SIG-M5 treated with dmso at 0.1 percent for 504 hours (cell line): Measurements from ENCODE around the gene TUSC2.
A peak's percentile ranks its signal among the peaks of the same experiment; 100 is the strongest.

Source experiments
- DNase-seq: peaks from one replicate; lab custom pipeline; 2025; ENCODE audit not compliant: unreplicated experiment; lab: John Stamatoyannopoulos, UW

Gene TUSC2

GRCh38 chr3:50327943-50328691 is at the start of gene TUSC2:
Gene TUSC2, minus strand, starts transcription at chr3:50328223. Its CDS starts 124 bp downstream, at chr3:50328099.
- peak; percentile 95 for DNase-seq

DNA sequence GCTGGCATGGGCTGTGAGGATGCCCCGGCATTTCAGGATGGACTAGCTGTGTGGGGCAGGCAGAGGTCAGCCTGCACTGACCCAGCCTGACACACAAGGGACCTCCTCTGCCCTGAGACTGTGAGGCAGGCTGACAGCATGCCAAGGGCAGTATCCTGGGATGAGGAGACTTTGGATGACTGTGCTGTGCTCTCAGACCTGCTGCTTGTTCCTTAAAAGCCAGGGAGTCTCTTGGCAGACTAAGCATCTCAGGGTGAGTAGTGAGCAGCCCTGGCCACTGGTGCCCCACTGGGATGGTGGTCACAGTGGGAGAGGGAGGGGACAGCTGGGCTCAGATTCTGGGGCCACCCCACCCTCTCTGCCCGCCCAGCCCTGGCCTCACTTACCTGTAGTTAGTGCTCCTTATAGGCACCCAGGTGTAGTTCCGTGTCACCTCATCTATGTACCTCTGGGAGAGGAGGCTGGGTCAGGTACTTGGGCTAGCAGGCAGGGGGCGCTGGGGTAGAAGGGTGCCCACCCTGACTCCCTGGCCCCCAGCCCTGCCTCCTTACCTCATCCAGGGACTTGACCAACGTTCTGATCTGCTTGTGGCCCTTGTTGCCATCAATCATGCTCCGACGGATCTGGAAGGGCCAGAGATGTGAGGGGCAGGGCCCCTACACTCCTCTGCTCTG is 47.4 kb upstream of the TUSC2 start:
- DNase-seq: no peak

- no peak for DNase-seq
These were observed 46.6 kb upstream of the TUSC2 start for GRCh38 chr3:50374363-50375257.

DNA sequence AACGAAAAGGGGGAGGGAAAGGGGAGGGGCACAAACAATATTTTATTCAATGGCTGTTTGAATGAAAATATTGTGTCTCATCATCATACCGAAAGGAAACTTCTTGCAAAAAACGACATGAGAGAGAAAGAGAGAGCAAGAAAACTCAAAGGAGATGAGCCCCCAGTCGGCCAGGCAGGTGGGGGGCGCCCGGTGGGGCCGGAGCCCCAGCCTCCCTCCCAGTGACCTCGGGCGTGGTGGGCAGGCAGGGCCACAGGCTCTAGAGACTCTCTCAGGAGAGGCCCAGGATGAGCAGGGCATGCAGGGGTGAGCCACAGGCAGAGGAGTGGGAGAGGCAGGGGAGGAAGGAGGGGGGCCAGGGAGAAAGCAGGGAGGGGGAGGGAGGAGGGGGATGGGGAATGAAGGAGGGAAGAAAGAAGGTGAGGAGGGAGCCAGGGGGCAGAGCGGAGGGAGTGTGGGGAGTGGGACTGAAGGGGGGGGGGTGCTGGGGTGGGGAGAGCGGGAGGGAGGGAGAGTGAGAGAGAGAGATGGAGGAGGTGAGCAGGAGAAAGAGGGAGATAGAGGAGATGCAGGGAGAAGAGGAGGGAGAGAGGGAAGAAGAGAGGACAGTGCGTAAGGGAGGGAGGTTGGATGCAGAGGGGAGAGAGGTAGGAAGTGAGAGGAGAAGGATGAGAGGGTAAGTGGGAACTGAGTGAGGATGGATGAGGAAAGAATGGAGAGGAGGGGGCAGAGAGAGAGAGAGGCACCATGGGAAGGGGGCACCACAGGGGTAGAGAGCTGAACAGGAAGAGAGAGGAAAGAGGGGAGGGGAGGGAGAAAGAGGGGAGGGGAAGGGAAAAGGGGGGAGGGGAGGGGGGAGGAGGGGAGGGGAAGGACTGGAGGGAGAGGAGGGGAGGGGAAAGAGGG is 45.4 kb upstream of the TUSC2 start:
- DNase-seq: no peak

GRCh38 chr3:50372349-50372748 is 44.3 kb upstream of the TUSC2 start:
- DNase-seq: no peak

- DNase-seq: no peak
These were observed 43.2 kb upstream of the TUSC2 start for GRCh38 chr3:50371133-50371685.

- DNase-seq: peak; percentile 17
These were observed 42.6 kb upstream of the TUSC2 start for GRCh38 chr3:50370594-50370993.

- DNase-seq: no peak
These were observed 41.1 kb upstream of the TUSC2 start for GRCh38 chr3:50369012-50369670.

- DNase-seq: no peak
These were observed 37.8 kb upstream of the TUSC2 start for GRCh38 chr3:50365842-50366220.

DNA sequence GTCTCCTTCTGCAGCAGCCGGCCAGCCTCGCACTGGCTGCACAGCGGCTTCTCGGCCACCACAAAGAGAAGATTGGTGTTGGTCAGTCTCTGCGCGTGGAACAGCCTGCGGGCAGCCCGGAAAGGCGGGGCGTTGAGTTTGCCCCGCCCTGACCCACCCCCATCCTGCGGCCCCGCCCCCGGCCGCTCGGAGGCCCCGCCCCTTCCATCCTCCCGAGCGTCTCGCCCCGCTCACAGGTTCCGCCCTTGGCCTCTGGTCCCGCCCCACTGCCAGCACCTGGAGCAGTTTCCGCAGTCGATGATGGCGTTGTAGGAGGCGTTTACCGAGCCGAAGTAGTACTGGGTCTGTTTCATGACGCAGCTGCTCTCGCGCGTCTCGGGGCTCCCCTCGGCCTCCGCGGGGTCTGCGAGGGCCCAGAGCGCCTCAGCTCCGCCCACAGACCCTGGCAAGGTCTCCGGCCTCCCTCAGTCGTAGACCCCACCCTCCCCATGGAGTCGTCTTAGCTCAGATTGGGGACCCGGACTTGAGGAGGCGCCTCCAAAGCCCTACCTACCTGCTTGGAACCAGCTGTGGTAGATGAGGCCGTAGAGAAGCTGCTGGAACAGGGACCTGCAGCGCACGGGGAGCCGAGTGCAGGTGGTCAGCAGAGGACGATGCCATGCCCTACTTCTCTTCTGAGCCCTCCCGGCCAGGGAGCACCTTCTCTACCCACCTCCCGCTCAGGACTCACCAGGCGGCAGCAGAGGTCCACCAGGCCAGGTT is 37.2 kb upstream of the TUSC2 start:
- peak; percentile 87 for DNase-seq

- no peak for DNase-seq
These were observed 36.6 kb upstream of the TUSC2 start for GRCh38 chr3:50364573-50365079.

DNA sequence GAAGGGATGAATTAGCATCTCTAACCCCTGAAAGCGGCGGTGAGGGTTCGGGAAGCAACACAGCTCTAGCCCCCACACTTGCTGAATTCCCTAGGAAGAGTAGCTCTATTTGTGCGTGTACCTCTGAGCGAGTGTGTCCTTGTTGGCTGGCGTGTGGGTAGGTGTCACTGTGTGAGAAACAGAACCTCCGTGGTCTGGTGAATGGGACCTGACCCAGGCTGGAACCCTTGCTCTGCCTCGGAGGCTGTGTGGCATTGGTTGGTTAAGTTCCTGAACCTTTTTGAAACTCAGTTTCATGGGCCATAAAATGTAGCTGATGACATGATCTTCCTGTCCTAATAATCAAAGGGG is 31.7 kb upstream of the TUSC2 start:
- DNase-seq: no peak

GRCh38 chr3:50358911-50359759 is 31.1 kb upstream of the TUSC2 start, which contains the start of gene TMEM115:
Gene TMEM115, minus strand, starts transcription at chr3:50359521. Its CDS starts 458 bp downstream, at chr3:50359063.
- peak; percentile 99 for DNase-seq

DNA sequence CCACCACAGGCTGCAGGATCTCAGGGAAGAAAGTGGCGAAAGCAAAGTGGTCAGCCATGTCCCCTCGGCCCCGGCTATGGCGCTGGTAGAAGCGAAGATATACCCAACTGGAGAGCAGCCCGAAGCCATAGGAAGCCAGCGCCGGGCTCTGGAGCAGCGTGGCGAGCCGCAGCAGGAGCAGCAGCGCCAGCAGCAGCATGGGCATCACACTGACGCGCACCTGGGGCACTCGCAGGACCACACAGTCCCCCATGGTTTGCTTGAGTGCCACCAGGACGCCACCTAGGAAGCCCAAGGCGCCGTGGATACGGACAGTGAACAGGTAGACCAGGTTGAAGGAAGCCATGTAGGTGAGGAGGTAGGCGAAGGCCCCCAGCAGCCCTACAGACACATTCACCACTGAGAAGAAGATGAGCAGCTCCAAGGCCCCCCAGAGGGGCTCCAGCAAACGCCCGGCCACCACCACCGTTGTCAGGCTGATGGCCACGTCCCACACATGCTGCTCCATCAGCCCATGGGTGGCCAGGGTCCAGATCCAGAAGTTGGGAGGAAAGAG is 30.4 kb upstream of the TUSC2 start:
- DNase-seq: no peak

- peak; percentile 21 for DNase-seq
These were observed 29.5 kb upstream of the TUSC2 start for GRCh38 chr3:50357481-50357880.

DNA sequence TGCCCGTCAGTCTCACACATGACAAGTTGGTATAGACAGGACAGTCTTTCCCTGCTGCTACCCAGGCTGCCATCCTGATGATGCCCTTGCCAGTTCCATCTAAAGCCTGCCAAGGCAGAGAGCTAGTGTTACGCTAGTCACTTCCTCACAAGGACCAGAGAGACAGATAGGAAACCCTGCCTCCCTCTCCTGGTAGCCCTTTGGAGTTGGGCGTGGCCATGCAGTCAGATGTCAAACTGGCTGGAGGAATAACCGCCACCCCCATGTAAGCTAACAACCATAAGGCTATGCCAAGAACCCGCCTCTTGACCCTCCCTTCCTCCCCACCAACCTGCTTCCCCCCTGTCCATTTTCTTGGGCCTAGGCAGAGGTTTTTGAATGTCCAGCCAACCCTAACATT is 28.5 kb upstream of the TUSC2 start:
- peak; percentile 73 for DNase-seq

DNA sequence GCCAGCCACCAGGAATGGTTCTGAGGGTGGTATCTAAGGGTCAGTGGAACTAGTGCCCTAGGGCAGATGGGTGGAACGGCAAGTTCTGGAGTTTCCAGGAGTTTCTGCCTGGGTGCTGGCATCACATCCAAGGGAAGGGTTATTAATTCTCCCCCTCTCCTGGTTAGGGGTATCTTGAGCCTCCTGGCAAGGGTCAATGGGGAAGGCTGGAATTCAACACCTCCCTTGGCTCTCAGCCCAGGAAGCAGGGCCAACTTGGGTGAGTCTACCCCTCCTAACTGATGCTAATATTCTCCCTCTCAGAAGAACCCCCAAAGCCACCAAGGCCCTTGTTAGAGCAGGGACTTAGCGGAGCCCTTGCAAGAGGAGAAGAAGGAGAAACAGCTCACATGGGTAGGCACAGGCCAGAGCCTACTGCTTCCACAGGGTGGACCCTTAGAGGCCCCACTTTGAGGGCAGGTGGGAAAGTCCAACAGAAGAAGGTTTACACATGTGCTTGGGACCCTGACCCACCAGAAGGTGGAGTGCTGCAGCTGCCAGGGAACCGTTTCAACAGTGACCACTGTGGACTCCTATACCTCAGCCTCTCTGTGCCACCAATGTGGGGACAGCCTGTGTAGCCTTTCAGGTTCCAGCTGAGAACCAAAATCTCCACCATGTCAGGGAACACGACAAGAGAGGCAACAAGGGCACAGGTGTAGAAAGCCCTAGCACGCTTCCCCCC is 28.0 kb upstream of the TUSC2 start:
- no peak for DNase-seq
